HG02884 (cell line): Measurements from ENCODE around the gene GPR183.

ENCODE experiments used
- ATAC-seq: cut with Tn5 transposase; IDR thresholded peaks from one replicate; pipeline ENCODE4 v1.9.1; 2021; ENCODE audit warnings: mild to moderate bottlenecking, moderate library complexity; ENCODE audit not compliant: unreplicated experiment

The GPR183 gene

GRCh38 chr13:99272481-99272880, 34.7 kb downstream of the GPR183 start:
- no peak for ATAC-seq

GRCh38 chr13:99271249-99271648, 36.0 kb downstream of the GPR183 start:
- ATAC-seq: no peak

- ATAC-seq: no peak
Measured at GRCh38 chr13:99270518-99270917, 36.7 kb downstream of the GPR183 start.

GRCh38 chr13:99269627-99270241, 37.5 kb downstream of the GPR183 start:
- ATAC-seq: peak; percentile 47

- no peak for ATAC-seq
Measured at GRCh38 chr13:99268822-99269221, 38.4 kb downstream of the GPR183 start.

- ATAC-seq: no peak
Measured at GRCh38 chr13:99267927-99268326, 39.3 kb downstream of the GPR183 start.

GRCh38 chr13:99266827-99267226, 40.4 kb downstream of the GPR183 start:
- no peak for ATAC-seq

GRCh38 chr13:99265821-99266426, 41.3 kb downstream of the GPR183 start:
- ATAC-seq: no peak

GRCh38 chr13:99265162-99265800, 41.9 kb downstream of the GPR183 start:
- no peak for ATAC-seq

- ATAC-seq: no peak
Measured at GRCh38 chr13:99264051-99264450, 43.1 kb downstream of the GPR183 start.

- ATAC-seq: no peak
Measured at GRCh38 chr13:99263126-99263785, 43.9 kb downstream of the GPR183 start.

GRCh38 chr13:99261059-99261458, 46.1 kb downstream of the GPR183 start:
- ATAC-seq: no peak

GRCh38 chr13:99260216-99260615, 47.0 kb downstream of the GPR183 start:
- ATAC-seq: no peak

GRCh38 chr13:99258946-99259345, 48.3 kb downstream of the GPR183 start:
- peak; percentile 57 for ATAC-seq

- peak; percentile 80 for ATAC-seq
Measured at GRCh38 chr13:99258210-99258860, 48.9 kb downstream of the GPR183 start, which contains the start of gene GPR18. TSS of gene GPR18 (minus strand) at chr13:99258379. CDS start at chr13:99255872, 2,507 bp downstream.

- no peak for ATAC-seq
Measured at GRCh38 chr13:99257291-99257690, 49.9 kb downstream of the GPR183 start.

- no peak for ATAC-seq
Measured at GRCh38 chr13:99256709-99257108, 50.5 kb downstream of the GPR183 start.

GRCh38 chr13:99256283-99256682, 50.9 kb downstream of the GPR183 start:
- ATAC-seq: no peak

- ATAC-seq: no peak
Measured at GRCh38 chr13:99255271-99255670, 51.9 kb downstream of the GPR183 start.

- no peak for ATAC-seq
Measured at GRCh38 chr13:99254830-99255229, 52.4 kb downstream of the GPR183 start.

- no peak for ATAC-seq
Measured at GRCh38 chr13:99251921-99252320, 55.3 kb downstream of the GPR183 start.
